HepG2 (cell line): ENCODE data around the gene SLC19A1. TPM values are rescaled to one million over a fixed set of nuclear protein-coding genes. Genes with fewer than 3 reads are reported as not detected.

ENCODE experiments used
- ATRX ChIP-seq: sonication (generic); formaldehyde crosslinking; IDR thresholded peaks from 2 replicates; pipeline ENCODE4 v1.4.0; 2020; ENCODE audit warnings: missing genetic modification reagents, borderline replicate concordance
- BATF2 ChIP-seq: sonication (generic); formaldehyde crosslinking; IDR thresholded peaks from 2 replicates; pipeline ENCODE4 v1.8.0; 2022; ENCODE audit warnings: mild to moderate bottlenecking, missing genetic modification reagents, moderate library complexity
- DRAP1 ChIP-seq: IDR thresholded peaks from 2 replicates; pipeline ENCODE4 v1.6.1; 2016; ENCODE audit warnings: missing genetic modification reagents, missing compliant biosample characterization
- ETV6 ChIP-seq: sonication (generic); formaldehyde crosslinking; conservative IDR thresholded peaks from 2 replicates; pipeline ENCODE4 v1.4.0; 2020; ENCODE audit warnings: missing genetic modification reagents
- HDAC1 ChIP-seq: sonication (generic); formaldehyde crosslinking; IDR thresholded peaks from 2 replicates; pipeline ENCODE4 v1.5.1; 2020; ENCODE audit warnings: mild to moderate bottlenecking, missing genetic modification reagents
- MIXL1 ChIP-seq: IDR thresholded peaks from 2 replicates; pipeline ENCODE4 v1.6.1; 2016
- MXD3 ChIP-seq: IDR thresholded peaks from 2 replicates; pipeline ENCODE4 v1.6.1; 2016; ENCODE audit warnings: mild to moderate bottlenecking, missing biosample characterization, missing genetic modification reagents
- MYNN ChIP-seq: sonication (generic); formaldehyde crosslinking; IDR thresholded peaks from 2 replicates; pipeline ENCODE4 v1.4.0; 2020; ENCODE audit warnings: mild to moderate bottlenecking, low read depth, missing genetic modification reagents
- NCOA2 ChIP-seq: sonication (generic); formaldehyde crosslinking; IDR thresholded peaks from 2 replicates; pipeline ENCODE4 v1.8.0; 2022; ENCODE audit warnings: inconsistent platforms
- RERE ChIP-seq: IDR thresholded peaks from 2 replicates; pipeline ENCODE4 v1.6.1; 2016; ENCODE audit warnings: low read depth, missing genetic modification reagents, missing compliant biosample characterization
- SNAPC2 ChIP-seq: sonication (generic); formaldehyde crosslinking; IDR thresholded peaks from 2 replicates; pipeline ENCODE4 v1.8.1; 2022; ENCODE audit warnings: mild to moderate bottlenecking, missing genetic modification reagents
- TRIM22 ChIP-seq: fragments of 450-650 bp; IDR thresholded peaks from 2 replicates; pipeline ENCODE4 v1.6.1; 2017
- ZMYM3 ChIP-seq: sonication (generic); formaldehyde crosslinking; IDR thresholded peaks from 2 replicates; pipeline ENCODE4 v1.5.1; 2020; ENCODE audit warnings: mild to moderate bottlenecking, missing genetic modification reagents
- ZNF160 ChIP-seq: sonication (generic); formaldehyde crosslinking; IDR thresholded peaks from 2 replicates; pipeline ENCODE4 v1.8.0; 2022; ENCODE audit warnings: mild to moderate bottlenecking, inconsistent platforms, missing genetic modification reagents
- ZNF333 ChIP-seq: sonication (generic); formaldehyde crosslinking; IDR thresholded peaks from 2 replicates; pipeline ENCODE4 v1.4.0; 2020; ENCODE audit warnings: mild to moderate bottlenecking, missing genetic modification reagents, borderline replicate concordance
- ZNF616 ChIP-seq: sonication (generic); formaldehyde crosslinking; IDR thresholded peaks from 2 replicates; pipeline ENCODE4 v1.5.0; 2020; ENCODE audit warnings: low read depth, mild to moderate bottlenecking, missing genetic modification reagents
- ZNF674 ChIP-seq: sonication (generic); formaldehyde crosslinking; IDR thresholded peaks from 2 replicates; pipeline ENCODE4 v1.5.0; 2020; ENCODE audit warnings: low read depth, mild to moderate bottlenecking, missing genetic modification reagents
- ZSCAN12 ChIP-seq: sonication (generic); formaldehyde crosslinking; IDR thresholded peaks from 2 replicates; pipeline ENCODE4 v1.9.0; 2021; ENCODE audit warnings: mild to moderate bottlenecking, missing genetic modification reagents
- polyA plus RNA-seq, 8 experiments: library from polyadenylated mRNA; depleted of rRNA in 3 of 8; stranded (reverse) in 7 of 8; unstranded in 1 of 8; fragments of >200 nt; fragmentation: Illumina TruSeq in 4 of 8; extraction: Trizol in 4 of 8; gene quantifications; 2 replicates each; pipeline versions ENCODE4 v1.2.1 to v1.2.3, GENCODE V29; 2011 to 2016; ENCODE audit warnings: low read depth in 4 of 8, missing spikeins in 1 of 8, mixed read lengths in 1 of 8; ENCODE audit not compliant: insufficient read depth in 1 of 8
- total RNA-seq, 5 experiments: library from RNA; depleted of rRNA; stranded (reverse); fragments of >200 nt; fragmentation: Illumina TruSeq; extraction: Trizol; gene quantifications; 2 replicates each; pipeline ENCODE4 v1.2.3, GENCODE V29; 2016; ENCODE audit warnings: low read depth in 1 of 5

Gene SLC19A1
- total and polyA plus RNA-seq, 2 of the 13 experiments (the other 11 are each of a cell fraction or from before 2014, with no cell fraction given): 21.8 to 23.0 TPM

- TF ChIP-seq BATF2 (CRISPR knock-in tag) (0 out of 2 replicates have a peak, but pooled peaks have one; percentile 38), RERE (CRISPR knock-in tag) (no peak; the same call in 1 of the 2 replicates), ZNF674 (CRISPR knock-in tag) (no peak), TRIM22 (no peak), ETV6 (CRISPR knock-in tag) (no peak), MYNN (CRISPR knock-in tag) (no peak), ZNF616 (no peak), DRAP1 (CRISPR knock-in tag) (no peak), MIXL1 (CRISPR knock-in tag) (no peak), HDAC1 (CRISPR knock-in tag) (peak; percentile 84), ZSCAN12 (CRISPR knock-in tag) (no peak), ZNF160 (CRISPR knock-in tag) (0 out of 2 replicates have a peak, but pooled peaks have one; percentile 13), ZNF333 (CRISPR knock-in tag) (no peak), NCOA2 (CRISPR knock-in tag) (peak; percentile 68), ZMYM3 (CRISPR knock-in tag) (peak; percentile 34; the same call in 1 of the 2 replicates), ATRX (CRISPR knock-in tag) (no peak), MXD3 (CRISPR knock-in tag) (no peak), SNAPC2 (no peak)
Measured at GRCh38 chr21:45472445-45473365, 69.5 kb downstream of the SLC19A1 start (continued).
